Measurements from ENCODE around the gene MYO1A.

MYO1A gene

DNA sequence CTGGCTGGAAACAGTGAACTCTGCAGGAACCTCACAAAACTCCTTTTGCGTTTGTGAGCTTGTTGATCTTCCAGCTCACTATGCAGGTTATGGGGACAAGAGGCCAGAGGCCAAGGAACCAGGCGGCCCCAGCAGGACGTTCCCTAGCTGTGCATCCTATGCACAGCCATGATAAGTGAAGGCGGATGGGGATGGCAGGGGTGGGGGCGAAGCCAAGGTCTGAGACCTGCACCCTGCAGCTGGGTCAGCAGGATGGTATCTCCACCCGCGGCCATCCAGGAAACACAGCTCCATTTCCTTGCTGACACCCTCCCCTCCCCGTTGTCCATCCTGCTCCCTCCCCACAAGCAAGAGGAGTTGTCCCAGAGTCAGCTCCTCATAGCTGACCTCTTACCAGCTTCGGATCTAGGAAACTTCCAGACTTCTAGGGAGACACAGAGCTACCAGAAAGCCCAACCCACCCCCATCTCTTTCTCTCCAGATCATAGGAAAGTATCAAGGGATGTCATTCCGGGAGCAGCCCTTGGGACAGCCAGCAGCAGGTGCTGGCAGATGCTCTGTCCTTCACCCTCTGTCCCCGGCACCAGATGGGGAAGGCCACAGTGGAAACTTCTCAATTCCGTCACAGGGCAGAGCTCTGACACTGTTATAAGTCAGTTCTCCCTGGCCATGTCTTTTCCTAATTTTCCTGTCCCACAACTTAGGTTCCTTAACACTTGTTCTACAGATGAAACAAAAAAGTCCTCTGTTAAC is 53.0 kb downstream of the MYO1A start:
- Histone ChIP-seq H3K27me3 (ENCODE audit: low read depth, low read length) (no peaks in the 10 kb centered on the region), H3K9me3 (ENCODE audit: control insufficient read depth in 1 of 2, low read length in 2 of 2) (no peaks in the 10 kb centered on the region), H3K4me3 (ENCODE audit: low read depth in 1 of 2, low read length in 2 of 2) (no peak overlapping the region), H3K27ac (ENCODE audit: low read length) (no peak overlapping the region), H3K4me1 (ENCODE audit: control insufficient read depth in 1 of 2, insufficient read depth in 2 of 2, low read length in 2 of 2) (peaks cover 0 to 9% of the 10 kb centered on the region in 2 donors), H3K36me3 (ENCODE audit: control insufficient read depth in 1 of 2, insufficient read depth in 2 of 2, low read length in 2 of 2) (peaks cover 5 to 14% of the 10 kb centered on the region in 2 donors)

DNA sequence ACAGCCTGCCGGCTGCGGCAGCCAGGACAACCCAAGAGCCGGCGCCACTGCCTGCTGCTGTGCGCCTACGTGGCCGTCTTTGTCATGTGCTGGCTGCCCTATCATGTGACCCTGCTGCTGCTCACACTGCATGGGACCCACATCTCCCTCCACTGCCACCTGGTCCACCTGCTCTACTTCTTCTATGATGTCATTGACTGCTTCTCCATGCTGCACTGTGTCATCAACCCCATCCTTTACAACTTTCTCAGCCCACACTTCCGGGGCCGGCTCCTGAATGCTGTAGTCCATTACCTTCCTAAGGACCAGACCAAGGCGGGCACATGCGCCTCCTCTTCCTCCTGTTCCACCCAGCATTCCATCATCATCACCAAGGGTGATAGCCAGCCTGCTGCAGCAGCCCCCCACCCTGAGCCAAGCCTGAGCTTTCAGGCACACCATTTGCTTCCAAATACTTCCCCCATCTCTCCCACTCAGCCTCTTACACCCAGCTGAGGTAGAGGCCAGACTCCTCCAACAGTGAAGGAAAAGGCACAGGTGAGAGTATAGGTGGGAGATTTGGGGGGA is 53.9 kb downstream of the MYO1A start:
- Histone ChIP-seq H3K27ac (ENCODE audit: low read length) (no peak overlapping the region), H3K36me3 (ENCODE audit: control insufficient read depth in 1 of 2, insufficient read depth in 2 of 2, low read length in 2 of 2) (peaks cover 5 to 9% of the 10 kb centered on the region in 2 donors), H3K27me3 (ENCODE audit: low read depth, low read length) (no peaks in the 10 kb centered on the region), H3K4me3 (ENCODE audit: low read depth in 1 of 2, low read length in 2 of 2) (no peak overlapping the region), H3K4me1 (ENCODE audit: control insufficient read depth in 1 of 2, insufficient read depth in 2 of 2, low read length in 2 of 2) (peaks cover 0 to 1% of the 10 kb centered on the region in 2 donors), H3K9me3 (ENCODE audit: control insufficient read depth in 1 of 2, low read length in 2 of 2) (no peaks in the 10 kb centered on the region)

DNA sequence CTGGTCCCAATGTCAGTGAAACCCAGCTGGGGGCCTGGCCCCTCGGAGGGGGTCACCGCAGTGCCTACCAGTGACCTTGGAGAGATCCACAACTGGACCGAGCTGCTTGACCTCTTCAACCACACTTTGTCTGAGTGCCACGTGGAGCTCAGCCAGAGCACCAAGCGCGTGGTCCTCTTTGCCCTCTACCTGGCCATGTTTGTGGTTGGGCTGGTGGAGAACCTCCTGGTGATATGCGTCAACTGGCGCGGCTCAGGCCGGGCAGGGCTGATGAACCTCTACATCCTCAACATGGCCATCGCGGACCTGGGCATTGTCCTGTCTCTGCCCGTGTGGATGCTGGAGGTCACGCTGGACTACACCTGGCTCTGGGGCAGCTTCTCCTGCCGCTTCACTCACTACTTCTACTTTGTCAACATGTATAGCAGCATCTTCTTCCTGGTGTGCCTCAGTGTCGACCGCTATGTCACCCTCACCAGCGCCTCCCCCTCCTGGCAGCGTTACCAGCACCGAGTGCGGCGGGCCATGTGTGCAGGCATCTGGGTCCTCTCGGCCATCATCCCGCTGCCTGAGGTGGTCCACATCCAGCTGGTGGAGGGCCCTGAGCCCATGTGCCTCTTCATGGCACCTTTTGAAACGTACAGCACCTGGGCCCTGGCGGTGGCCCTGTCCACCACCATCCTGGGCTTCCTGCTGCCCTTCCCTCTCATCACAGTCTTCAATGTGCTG is 54.6 kb downstream of the MYO1A start:
- no peak overlapping the region for H3K4me3 ChIP-seq (ENCODE audit: low read depth in 1 of 2, low read length in 2 of 2)
- no peaks in the 10 kb centered on the region for H3K9me3 ChIP-seq (ENCODE audit: control insufficient read depth in 1 of 2, low read length in 2 of 2)
- no peak overlapping the region for H3K27ac ChIP-seq (ENCODE audit: low read length)
- peaks cover 5 to 9% of the 10 kb centered on the region in 2 donors for H3K36me3 ChIP-seq (ENCODE audit: control insufficient read depth in 1 of 2, insufficient read depth in 2 of 2, low read length in 2 of 2)
- H3K27me3 ChIP-seq (ENCODE audit: low read depth, low read length) = no peaks in the 10 kb centered on the region
- H3K4me1 ChIP-seq (ENCODE audit: control insufficient read depth in 1 of 2, insufficient read depth in 2 of 2, low read length in 2 of 2) = peaks cover 0 to 4% of the 10 kb centered on the region in 2 donors

DNA sequence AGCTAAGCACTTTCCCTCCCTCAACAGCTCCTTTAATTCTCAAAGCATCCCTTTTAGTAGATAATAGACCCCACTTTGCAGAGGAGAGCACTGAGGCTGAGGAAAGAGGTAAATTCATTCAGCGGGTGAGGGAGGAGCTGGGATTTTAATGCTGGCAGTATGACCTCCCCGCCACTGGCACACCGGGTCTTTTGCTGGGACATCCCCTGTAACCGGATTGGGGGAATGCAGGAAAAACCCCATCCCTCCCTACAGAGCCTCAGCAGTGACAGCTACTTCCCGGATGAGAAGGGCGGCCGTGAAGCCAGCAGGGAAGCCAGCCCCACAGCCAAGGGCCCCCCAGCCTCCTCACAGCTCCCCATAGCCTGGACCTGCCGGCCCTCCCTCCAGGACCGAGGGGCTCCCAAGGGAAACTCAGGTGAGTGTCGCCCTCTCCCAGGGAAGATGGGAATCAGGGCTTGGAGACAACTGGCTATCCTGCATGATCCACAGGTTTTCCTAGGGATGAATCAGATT is 55.6 kb downstream of the MYO1A start:
- H3K27ac ChIP-seq (ENCODE audit: low read length) = no peak overlapping the region
- no peaks in the 10 kb centered on the region for H3K9me3 ChIP-seq (ENCODE audit: control insufficient read depth in 1 of 2, low read length in 2 of 2)
- no peak overlapping the region for H3K4me3 ChIP-seq (ENCODE audit: low read depth in 1 of 2, low read length in 2 of 2)
- peaks cover 5 to 9% of the 10 kb centered on the region in 2 donors for H3K36me3 ChIP-seq (ENCODE audit: control insufficient read depth in 1 of 2, insufficient read depth in 2 of 2, low read length in 2 of 2)
- H3K4me1 ChIP-seq (ENCODE audit: control insufficient read depth in 1 of 2, insufficient read depth in 2 of 2, low read length in 2 of 2) = peaks cover 0 to 4% of the 10 kb centered on the region in 2 donors
- no peaks in the 10 kb centered on the region for H3K27me3 ChIP-seq (ENCODE audit: low read depth, low read length)

DNA sequence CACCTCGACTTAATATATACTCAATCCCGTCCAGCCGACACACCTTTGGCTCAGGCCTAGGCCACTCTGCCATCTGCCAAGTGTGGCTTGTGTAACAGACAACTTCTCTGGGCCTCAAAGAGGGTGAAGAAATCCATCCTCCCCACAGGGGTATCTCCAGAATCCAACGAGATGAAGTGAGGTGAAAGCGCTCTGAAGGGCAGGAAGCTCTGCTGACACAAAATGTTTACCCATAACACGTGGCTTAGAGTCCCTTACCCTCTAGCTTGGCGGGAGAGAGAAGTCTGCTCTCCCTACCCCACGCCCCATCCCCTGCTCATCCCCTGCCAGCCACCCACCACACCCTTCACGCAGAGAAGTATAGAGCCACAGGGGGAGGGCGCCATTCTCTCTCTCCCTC is 56.6 kb downstream of the MYO1A start:
- Histone ChIP-seq H3K4me3 (ENCODE audit: low read depth in 1 of 2, low read length in 2 of 2) (no peak overlapping the region), H3K4me1 (ENCODE audit: control insufficient read depth in 1 of 2, insufficient read depth in 2 of 2, low read length in 2 of 2) (peaks cover 0 to 4% of the 10 kb centered on the region in 2 donors), H3K27me3 (ENCODE audit: low read depth, low read length) (no peaks in the 10 kb centered on the region), H3K36me3 (ENCODE audit: control insufficient read depth in 1 of 2, insufficient read depth in 2 of 2, low read length in 2 of 2) (peaks cover 5% of the 10 kb centered on the region in 2 donors), H3K9me3 (ENCODE audit: control insufficient read depth in 1 of 2, low read length in 2 of 2) (no peaks in the 10 kb centered on the region), H3K27ac (ENCODE audit: low read length) (no peak overlapping the region)

DNA sequence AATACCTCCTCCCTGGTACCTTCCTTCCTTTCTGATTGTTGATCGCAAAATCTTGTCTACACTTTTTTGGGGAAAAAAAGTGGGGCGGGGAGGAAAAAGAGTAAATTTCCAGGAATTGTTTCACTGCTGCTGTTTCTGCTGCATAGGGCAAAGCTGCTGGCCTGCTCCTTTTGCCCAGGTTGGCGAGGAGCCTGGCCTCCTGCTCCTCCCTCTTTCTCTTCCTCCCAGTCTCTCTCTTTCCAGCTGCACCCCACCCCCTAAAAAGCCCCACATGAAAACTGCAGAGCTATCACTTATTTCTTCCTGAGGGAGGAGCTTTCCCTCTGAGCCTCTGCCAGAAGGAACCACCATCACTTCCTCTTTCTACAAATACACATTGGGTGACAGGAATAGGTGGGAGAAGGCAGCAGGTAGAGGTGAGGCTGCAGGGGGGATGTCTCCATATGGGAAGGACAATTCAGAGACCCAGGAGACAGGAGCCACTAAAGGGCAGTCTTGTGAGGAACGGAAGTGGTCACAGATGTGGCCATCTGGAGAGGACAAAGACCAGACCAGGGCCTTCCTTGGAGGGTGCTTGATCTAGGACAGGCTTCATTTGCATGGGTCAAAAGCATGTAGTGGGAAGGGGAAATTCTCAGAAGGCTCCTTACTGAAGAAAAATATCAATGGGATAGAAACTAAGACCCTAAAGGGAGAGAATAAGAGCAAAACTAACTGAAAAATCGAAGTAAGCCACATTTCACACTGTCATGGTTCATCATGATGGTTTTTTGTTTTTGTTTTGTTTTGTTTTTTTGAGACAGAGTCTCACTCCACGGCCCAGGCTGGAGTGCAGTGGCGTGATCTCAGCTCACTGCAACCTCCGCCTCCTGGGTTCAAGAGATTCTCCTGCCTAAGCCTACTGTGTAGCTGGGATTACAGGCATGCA is 58.3 kb downstream of the MYO1A start:
- H3K9me3 ChIP-seq (ENCODE audit: control insufficient read depth in 1 of 2, low read length in 2 of 2) = no peaks in the 10 kb centered on the region
- peaks cover 0 to 4% of the 10 kb centered on the region in 2 donors for H3K4me1 ChIP-seq (ENCODE audit: control insufficient read depth in 1 of 2, insufficient read depth in 2 of 2, low read length in 2 of 2)
- H3K36me3 ChIP-seq (ENCODE audit: control insufficient read depth in 1 of 2, insufficient read depth in 2 of 2, low read length in 2 of 2) = peaks cover 4 to 5% of the 10 kb centered on the region in 2 donors
- H3K4me3 ChIP-seq (ENCODE audit: low read depth in 1 of 2, low read length in 2 of 2) = no peak overlapping the region
- H3K27ac ChIP-seq (ENCODE audit: low read length) = no peak overlapping the region
- H3K27me3 ChIP-seq (ENCODE audit: low read depth, low read length) = no peaks in the 10 kb centered on the region

DNA sequence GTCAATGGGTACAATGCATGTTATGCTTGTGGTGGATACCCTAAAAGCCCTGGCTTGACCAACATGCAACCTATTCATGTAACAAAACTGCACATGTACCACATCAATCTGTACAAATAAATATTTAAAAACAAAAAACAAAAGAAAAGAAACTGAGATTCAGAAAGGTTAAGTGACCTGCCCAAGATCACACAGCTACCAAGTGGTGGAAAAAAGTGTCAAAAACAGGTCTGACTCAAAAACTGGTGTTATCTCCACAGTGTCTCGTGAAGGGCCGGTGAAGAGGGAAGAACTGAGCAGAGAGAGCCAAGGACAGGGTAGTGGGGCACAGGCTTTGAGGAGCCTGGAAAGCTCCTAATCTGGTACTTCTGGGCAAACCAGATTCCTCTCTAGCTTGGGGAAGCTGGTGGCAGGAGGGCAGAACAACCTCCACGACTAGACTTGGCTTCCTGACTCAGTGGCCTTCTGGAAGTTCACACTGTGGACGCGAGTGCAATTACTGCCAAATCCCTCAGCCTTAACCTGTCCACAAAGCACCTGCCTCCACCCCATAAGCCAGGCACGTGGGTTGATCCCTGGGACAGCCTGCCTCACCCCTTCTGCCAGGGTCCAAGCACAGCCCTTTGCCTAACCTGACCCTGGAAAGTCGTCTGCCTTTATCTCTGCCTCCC is 59.1 kb downstream of the MYO1A start:
- Histone ChIP-seq H3K36me3 (ENCODE audit: control insufficient read depth in 1 of 2, insufficient read depth in 2 of 2, low read length in 2 of 2) (peaks cover 0 to 4% of the 10 kb centered on the region in 2 donors), H3K4me3 (ENCODE audit: low read depth in 1 of 2, low read length in 2 of 2) (no peak overlapping the region), H3K27me3 (ENCODE audit: low read depth, low read length) (no peaks in the 10 kb centered on the region), H3K4me1 (ENCODE audit: control insufficient read depth in 1 of 2, insufficient read depth in 2 of 2, low read length in 2 of 2) (peaks cover 0 to 4% of the 10 kb centered on the region in 2 donors), H3K27ac (ENCODE audit: low read length) (no peak overlapping the region), H3K9me3 (ENCODE audit: control insufficient read depth in 1 of 2, low read length in 2 of 2) (no peaks in the 10 kb centered on the region)

DNA sequence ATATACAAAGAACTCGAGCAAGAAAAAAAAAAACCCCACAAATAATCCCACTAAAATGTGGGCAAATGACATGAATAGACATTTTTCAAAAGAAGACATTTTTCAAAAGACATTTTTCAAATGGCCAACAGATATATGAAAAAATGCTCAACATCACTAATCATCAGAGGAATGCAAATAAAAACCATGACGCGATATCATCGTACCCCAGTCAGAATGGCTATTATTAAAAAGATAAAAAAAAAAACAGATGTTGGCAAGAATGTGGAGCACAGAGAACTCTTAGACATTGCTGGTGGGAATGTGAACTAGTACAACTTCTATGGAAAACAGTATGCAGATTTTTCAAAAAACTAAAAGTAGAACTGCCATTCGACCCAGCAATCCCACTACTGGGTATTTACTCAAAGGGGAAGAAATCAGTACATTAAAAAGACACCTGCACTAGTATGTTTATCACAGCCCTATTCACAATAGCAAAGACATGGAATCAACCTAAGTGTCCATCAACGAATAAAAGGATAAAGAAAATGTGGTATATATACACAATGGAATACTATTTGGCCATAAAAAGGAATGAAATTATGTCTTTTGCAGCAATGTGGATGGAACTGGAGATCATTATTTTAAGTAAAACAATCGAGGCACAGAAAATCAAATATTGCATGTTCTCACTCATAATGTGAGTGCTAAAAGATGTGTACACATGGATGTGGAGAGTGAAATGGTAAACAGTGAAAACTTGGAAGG is 59.9 kb downstream of the MYO1A start:
- H3K36me3 ChIP-seq (ENCODE audit: control insufficient read depth in 1 of 2, insufficient read depth in 2 of 2, low read length in 2 of 2) = peaks cover 0 to 1% of the 10 kb centered on the region in 2 donors
- no peak overlapping the region for H3K27ac ChIP-seq (ENCODE audit: low read length)
- peaks cover 0 to 4% of the 10 kb centered on the region in 2 donors for H3K4me1 ChIP-seq (ENCODE audit: control insufficient read depth in 1 of 2, insufficient read depth in 2 of 2, low read length in 2 of 2)
- H3K9me3 ChIP-seq (ENCODE audit: control insufficient read depth in 1 of 2, low read length in 2 of 2) = no peaks in the 10 kb centered on the region
- H3K4me3 ChIP-seq (ENCODE audit: low read depth in 1 of 2, low read length in 2 of 2) = no peak overlapping the region
- H3K27me3 ChIP-seq (ENCODE audit: low read depth, low read length) = no peaks in the 10 kb centered on the region

DNA sequence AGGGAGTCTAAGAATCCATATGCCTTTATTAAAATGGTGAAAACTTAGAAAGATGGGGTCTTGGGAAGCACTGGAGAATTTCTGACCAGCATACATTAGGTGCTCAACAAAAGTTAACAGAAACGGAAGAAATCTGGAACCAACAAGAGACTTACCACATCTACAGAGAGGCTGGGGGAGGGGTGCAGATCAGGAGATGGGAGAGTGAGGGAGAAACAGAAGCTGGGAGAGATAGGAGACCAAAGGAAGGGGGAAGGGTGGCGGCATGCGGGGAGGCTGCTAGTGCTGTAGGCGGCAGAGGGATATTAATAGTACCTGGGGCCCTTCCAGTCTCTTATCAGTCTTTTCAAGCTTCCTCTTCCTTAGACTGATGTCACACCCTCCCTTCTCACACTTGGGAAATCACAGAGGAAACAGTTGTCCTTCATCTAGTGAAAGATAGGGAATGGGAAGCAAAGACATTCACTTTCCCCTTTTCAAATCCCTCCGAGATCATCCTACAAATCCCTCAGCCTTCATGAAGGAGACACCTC is 61.7 kb downstream of the MYO1A start:
- H3K4me1 ChIP-seq (ENCODE audit: control insufficient read depth in 1 of 2, insufficient read depth in 2 of 2, low read length in 2 of 2) = peaks cover 0 to 4% of the 10 kb centered on the region in 2 donors
- no peaks in the 10 kb centered on the region for H3K36me3 ChIP-seq (ENCODE audit: control insufficient read depth in 1 of 2, insufficient read depth in 2 of 2, low read length in 2 of 2)
- H3K27me3 ChIP-seq (ENCODE audit: low read depth, low read length) = no peaks in the 10 kb centered on the region
- H3K27ac ChIP-seq (ENCODE audit: low read length) = no peak overlapping the region
- no peak overlapping the region for H3K4me3 ChIP-seq (ENCODE audit: low read depth in 1 of 2, low read length in 2 of 2)
- H3K9me3 ChIP-seq (ENCODE audit: control insufficient read depth in 1 of 2, low read length in 2 of 2) = no peaks in the 10 kb centered on the region

Data from muscle layer of duodenum (tissue), 2 donors.